ENCODE data around the gene TMOD2.

DNA sequence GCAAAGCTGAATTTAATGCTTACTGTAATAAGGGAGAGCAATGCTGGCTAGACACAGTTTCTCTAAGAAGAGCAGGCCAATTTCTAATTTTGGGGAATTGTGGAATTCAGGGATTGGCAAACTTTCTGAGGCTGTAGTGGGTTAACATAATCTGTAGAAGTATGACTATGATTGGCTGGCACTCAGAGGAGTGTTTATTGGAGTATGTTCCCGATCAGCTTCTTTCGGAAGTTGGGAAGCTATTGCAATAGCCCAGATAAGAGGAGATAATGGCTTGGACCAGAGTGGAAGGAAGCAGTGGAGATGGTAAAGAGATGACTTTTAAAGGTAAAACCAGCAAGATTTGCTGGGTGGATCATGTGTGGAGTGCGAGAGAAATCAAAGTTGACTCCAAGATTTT, 97.4 kb downstream of the TMOD2 start:
- TF ChIP-seq FOXK2 (IDR thresholded peaks at IDR 0.05) = no peak
- TF ChIP-seq SP1 (IDR thresholded peaks at IDR 0.05) = no peak
- no peak for TF ChIP-seq NFRKB (IDR thresholded peaks at IDR 0.05)
- TF ChIP-seq TARDBP (IDR thresholded peaks at IDR 0.05) = no peak
- TF ChIP-seq BHLHE40 (IDR thresholded peaks at IDR 0.05; ENCODE audit: borderline replicate concordance) = no peak
- TF ChIP-seq SUZ12 (IDR thresholded peaks at IDR 0.05) = no peak
- no peak for TF ChIP-seq HDGF (IDR thresholded peaks at IDR 0.05; ENCODE audit: borderline replicate concordance)
- no peak for TF ChIP-seq ELF4 (IDR thresholded peaks at IDR 0.05)
- no peak for TF ChIP-seq ZNF384 (IDR thresholded peaks at IDR 0.05)

Data from HEK293T (cell line).